Activated effector memory CD4-positive, alpha-beta T cell treated with Interleukin-2 at 50 U/mL for 16 hours (primary cell): Measurements from ENCODE around the gene PRPF39.

Source experiments
- DNase-seq: peaks from one replicate; pipeline ENCODE4 v3.0.0-alpha.2; 2020

Gene PRPF39

DNA sequence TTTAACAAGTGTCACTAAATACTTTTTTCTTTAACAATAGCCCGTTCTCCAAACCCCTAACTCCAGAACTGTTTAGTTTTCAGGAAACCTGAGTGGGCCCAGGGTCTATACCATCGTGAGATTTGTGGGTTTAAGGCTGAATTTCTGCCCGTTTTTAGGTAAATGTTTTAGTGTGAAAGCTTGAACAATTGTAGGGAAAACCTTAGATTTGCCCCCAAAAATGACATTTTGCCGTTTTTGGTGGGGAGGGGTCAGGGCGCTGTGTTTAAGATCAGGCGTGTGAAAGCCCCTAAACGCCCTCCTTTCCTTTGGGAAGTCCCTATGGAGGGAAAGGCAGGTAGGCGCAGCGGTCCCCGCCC, 320 bp upstream of the PRPF39 start:
- no peak for DNase-seq

DNA sequence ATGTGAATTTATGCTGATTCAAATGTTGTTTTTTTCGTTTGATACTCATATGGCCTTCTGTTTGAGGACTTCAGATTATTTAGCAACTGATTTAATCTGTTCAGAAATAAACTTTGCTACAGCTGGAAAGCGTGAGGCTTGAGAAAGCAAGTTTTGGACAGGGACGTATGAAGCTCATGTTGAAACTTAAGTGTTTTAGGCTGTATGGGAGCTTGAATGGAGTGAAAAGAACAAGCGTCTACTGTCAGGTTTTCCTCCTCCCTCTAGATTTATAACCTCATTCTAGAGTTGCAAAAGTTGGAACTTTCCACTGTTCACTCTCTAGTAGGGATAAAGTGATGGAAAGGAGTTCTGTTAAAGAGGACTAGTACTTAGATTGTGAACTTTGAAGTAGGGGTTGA, 1.0 kb downstream of the PRPF39 start:
- DNase-seq = no peak

DNA sequence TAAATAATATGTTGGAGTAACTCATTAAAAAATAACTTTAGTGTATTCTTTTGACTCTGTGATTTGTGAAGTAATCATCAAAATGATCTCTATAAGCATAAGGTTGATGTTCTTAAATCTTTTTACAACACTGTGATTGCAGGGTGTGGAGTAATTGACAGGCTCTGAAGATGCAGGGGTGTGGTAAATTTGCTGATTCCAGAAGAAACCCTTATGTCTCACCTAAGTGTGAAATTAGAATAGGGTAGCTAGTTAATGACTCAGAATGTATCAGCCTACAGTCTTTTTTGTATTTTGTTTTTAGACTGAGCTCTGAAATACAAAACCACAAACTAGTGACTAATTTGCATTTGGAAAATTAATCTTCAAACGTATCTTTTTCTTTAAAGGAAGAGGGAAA, 5.9 kb downstream of the PRPF39 start:
- DNase-seq = no peak

DNA sequence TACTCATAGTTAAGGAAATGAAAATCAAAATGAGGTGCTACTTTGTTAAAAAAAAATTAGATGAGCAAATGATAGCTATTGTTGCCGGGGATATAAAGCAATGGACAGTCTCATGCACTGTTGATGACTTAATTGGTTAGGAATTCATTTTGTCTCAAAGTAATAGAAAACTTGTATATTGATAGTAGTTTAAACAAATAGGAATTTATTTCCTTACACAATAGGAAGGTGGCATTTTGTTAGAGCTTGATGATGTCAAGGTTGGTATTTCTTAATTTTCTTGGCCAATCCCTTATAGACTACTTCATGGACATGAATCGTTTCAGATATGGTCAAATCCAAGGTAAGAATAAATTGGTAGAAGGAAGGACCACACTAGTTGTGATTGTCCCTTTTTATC, 7.8 kb downstream of the PRPF39 start:
- DNase-seq = no peak

DNA sequence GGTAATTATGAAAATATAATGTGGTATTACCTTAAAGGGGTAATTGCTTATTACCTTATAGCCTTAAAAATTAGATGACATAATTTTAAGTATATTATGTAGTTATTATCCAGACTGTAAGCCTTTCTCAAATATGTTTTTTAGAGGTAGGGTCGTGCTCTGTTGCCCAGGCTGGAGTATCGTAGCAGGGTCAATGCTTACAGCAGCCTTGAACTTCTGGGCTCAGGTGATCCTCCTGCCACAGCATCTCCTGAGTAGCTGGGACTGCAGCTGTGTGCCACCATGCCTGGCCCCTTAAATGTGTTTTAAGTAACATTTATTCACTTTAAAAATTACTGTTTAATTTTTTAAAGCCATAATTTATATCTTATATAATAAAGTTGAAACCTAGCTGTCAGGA, 10.4 kb downstream of the PRPF39 start:
- DNase-seq = no peak

DNA sequence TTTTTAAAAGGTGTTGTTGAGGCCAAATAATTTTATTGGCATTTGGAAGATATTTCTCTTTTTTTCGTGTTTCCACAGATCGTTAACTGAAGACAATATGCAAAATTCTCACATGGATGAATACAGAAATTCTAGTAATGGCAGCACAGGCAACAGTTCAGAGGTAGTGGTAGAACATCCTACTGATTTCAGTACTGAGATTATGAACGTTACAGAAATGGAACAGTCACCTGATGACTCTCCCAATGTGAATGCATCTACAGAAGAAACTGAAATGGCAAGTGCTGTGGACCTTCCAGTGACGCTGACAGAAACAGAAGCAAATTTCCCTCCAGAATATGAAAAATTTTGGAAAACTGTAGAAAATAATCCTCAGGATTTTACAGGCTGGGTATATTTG, 11.2 kb downstream of the PRPF39 start:
- DNase-seq = no peak

GRCh38 chr14:45096218-45096617, 12.3 kb downstream of the PRPF39 start:
- no peak for DNase-seq

DNA sequence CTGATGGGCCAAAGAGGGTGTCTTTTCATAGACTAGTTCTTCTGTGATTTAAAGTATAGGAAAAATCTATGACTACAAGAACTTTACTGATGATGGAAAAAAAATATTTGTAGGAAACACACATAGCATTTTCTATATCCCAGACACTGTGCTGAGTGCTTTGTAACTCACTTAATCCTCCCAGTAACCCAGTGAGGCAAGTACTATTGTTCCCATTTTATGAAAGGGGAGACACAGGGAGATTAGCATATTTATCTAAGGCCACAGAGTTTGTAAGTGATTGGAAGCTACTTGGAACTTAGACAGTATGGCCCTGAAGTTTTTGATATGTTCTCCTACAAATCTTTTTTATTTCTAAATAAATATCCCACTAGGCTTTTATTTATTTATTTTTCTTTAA, 19.9 kb downstream of the PRPF39 start:
- no peak for DNase-seq

DNA sequence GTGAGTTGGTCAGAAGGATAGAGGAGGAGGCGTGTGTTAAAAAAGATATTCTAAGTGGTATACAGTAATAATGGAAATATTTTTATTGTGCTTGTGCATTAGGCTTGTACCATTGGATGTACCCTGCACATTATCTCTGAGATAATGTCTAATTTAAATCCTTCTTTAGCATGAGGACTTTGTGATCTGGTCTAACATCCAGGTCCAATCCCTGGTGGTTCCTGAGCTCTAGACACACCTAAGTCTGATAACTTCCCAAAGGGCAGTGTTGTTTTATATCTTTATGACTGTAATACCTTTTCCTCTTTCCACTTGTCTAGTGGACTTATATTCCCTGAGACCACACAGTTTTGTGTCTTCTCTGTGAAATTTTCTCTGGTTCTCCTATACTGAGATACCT, 20.6 kb downstream of the PRPF39 start:
- no peak for DNase-seq

DNA sequence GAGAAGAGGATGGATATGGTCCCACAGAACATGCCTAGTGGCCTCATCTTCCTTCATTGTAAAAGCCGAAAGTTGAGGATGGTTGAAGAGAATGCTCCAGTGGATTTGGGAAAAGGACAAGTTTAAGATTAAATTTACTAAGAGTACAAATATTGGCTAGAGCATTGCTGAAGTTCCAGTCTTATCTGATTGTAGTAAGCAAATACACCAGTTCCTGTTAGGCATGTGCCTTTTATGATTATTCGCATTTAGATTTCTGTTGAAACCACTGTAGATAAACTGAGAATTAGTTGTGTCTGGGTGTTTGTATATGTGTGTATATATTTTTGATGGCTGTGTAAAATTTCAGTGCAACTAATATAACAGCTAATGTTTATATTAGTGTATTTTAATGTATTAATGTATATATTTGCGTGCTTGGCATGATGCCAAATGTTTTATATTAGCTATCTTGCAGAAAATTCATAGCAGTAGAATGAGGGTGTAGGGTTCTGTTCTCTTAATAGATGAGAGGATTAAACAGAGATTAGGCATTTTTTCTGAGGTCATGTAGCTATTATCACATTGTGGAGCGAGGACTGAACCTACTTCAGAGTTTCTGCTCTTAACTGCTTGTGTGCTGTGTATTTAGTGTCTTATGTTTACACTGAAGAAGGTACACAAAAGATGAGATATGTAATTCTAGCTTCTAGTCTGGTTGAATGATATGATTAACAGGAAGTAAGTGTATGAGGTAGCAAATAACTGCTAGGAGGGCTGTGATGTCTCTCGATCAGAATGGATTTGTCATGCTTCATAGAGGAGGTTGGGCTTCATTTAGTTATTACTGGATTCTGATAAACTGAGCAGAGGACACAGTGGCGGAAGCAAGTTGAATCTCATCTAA, 29.2 kb downstream of the PRPF39 start:
- DNase-seq = no peak

GRCh38 chr14:45114327-45114726, 30.4 kb downstream of the PRPF39 start:
- DNase-seq = no peak

DNA sequence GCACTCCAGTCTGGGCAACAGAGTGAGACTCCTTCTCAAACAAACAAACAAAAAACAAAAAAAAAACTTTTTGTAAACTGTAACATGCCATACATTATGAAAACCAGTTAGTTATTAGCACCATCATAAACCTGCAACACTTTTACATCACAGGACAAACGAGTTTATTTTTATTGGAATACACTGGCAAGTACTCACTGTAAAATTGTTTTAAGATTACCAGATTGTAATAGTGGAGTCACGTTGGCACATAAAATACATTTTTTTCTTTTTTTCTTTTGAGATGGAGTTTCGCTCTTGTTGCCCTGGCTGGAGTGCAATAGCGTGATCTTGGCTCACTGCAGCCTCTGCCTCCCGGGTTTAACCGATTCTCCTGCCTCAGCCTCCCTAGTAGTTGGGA, 34.7 kb downstream of the PRPF39 start:
- DNase-seq = no peak

- DNase-seq = no peak
Observed at GRCh38 chr14:45120096-45120495, 36.2 kb downstream of the PRPF39 start.

DNA sequence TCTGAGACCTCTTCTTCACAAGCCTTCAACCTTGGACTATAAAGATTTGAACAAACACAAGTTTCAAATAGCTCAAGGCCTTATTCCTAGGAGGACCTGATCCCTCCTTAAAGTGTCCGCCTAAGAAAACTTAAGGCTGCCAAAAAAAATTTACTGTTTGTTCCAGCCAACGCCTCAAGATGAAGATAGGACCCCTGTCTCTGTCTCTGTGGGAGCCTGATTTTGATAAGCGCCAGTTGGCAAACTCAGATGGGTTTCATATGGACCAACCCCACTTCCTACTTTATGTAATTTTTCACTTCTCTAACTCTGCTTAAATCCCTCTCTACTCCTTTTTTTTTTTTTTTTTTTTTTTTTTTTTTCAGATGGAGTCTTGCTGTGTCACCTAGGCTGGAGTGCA, 39.4 kb downstream of the PRPF39 start:
- no peak for DNase-seq

GRCh38 chr14:45125754-45126153, 41.8 kb downstream of the PRPF39 start:
- DNase-seq = no peak

GRCh38 chr14:45128963-45129629, 45.2 kb downstream of the PRPF39 start:
- DNase-seq = no peak

DNA sequence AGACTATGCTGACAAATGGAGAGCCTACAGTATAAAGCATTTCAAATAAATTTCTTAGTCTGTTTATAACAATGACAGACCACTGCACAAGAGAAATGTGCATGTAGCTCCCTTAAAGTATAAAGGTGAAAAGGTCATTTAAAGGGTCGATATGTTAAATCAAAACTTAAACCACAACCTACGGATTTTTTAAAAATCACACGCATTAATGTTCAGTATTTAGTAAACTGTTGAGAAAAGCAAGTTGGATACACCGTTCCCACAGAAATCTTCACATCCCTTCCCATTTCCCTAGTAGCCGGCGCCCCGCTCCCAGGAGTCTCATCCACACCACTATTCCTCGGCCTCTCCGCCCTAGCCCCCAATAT, 49.8 kb downstream of the PRPF39 start:
- no peak for DNase-seq

DNA sequence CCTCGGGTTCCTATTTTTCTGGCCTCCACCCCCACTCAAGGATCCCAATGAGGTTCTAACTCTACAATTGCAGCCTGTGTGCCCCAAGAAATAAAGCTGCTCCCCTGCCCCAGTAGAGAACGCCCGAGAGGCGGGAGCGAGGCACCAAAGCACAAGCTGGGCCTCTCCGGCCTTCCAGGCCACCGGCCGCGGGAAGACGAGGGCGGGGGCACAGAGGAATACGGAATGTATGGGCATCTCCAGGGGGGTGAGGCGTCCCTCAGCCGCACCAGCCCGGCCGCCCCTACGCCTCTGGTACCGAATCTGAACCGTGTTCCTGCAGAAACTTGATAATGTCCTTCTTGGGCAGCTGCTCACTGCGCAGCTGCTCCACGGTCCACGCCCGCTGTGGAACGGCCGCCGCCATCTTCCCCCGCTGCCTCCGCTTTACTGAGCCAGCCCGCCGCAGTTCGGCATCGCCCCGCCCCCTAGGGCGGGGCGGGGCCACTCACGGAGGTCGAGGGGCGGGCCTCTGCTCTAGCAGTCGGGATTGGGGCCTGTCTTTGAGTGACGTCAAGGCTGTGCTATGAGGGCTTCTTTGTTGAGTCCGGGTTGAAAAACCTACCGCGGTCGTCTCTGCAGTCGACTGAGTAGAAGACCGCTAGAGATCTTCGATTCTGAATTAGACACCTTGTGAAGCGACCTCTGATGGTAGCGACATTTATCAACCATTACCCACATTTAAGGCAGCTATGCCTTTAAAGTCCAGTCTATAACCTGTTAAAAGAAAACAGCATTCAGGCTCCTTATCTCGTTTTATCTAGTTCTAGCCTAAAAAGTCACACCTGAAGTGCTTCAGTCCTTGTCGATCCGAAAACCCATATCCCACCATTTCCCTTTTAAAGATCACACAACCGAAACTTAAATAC, 50.4 kb downstream of the PRPF39 start, which contains the start of gene FKBP3:
Gene FKBP3 (minus strand): TSS at position 431 of the 908 bp plus-strand sequence. CDS start 25 bp downstream, at position 406.
- peak; percentile 94 for DNase-seq

DNA sequence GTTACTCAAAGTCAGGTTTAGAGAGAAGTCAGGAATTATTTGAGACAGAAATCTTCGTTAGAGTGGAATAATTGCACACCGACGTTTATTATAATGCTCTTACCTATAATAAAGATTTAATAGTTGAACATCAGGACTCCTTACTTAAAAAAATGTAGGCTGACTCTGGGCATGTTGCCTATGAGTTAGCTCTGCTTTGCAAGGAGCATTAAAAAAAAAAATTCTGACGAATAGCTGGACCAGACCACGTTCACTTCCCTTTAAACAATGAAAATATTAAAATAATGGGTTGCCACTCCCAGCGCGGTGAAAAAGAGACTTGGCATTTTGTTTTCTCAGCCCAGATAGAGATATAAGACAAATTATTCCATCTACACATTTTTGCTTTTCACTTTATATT, 51.2 kb downstream of the PRPF39 start:
- no peak for DNase-seq

DNA sequence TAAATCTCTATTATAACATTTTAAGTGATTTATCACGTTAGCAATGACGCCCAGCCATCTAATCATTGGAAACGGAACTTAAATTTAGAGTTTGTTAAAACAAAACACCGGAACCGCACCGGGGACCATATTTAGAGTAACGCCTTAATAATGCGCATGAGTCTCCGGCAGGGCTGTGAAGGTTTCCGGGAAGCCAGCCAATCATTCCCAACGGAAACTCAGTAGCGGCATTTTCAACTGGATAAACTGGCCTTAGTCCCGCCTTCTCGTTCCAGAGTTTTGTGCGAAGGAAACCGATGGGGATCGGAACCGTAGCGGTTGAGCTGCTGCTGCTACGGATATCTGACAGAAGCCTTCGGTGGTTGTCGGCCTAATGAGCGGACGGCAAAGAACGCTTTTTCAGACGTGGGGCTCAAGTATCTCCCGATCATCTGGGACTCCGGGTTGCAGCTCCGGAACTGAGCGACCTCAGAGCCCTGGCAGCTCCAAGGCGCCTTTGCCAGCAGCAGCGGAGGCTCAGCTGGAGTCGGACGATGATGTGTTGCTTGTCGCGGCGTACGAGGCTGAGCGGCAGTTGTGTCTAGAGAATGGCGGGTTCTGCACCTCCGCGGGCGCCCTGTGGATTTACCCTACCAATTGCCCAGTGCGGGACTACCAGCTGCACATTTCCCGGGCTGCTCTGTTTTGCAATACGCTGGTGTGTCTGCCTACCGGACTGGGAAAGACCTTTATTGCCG, 51.9 kb downstream of the PRPF39 start, which contains the start of gene FANCM:
Gene FANCM (plus strand): TSS at position 272 of the 737 bp plus-strand sequence. CDS start 102 bp downstream, at position 374.
- DNase-seq = peak; percentile 76

GRCh38 chr14:45136399-45136798, 52.5 kb downstream of the PRPF39 start:
- DNase-seq = no peak

GRCh38 chr14:45140661-45141187, 56.8 kb downstream of the PRPF39 start:
- no peak for DNase-seq
